GM18867 (cell line): ENCODE data around the gene NPTX1.

Source experiments
- ATAC-seq: cut with Tn5 transposase; IDR thresholded peaks from one replicate; pipeline ENCODE4 v1.9.1; 2021; ENCODE audit warnings: mild to moderate bottlenecking, moderate library complexity; ENCODE audit not compliant: unreplicated experiment

NPTX1 gene

GRCh38 chr17:80503921-80504320 is 27.5 kb upstream of the NPTX1 start:
- no peak for ATAC-seq

DNA sequence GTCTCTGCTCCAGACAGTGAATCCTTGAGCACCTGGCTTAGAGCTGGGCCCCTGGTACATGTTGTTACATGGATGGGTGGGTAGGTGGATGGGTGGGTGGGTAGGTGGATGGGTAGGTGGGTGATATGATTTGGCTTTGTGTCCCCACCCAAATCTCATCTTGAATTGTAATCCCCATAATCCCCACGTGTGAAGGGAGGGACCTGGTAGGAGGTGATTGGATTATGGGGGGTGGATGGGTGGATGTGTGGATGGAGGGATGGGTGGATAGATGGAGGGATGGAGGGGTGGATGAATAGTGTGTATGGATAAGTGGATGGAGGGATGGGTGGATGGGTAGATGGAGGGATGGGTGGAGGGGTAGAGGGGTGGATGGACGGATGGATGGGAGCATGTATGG is 26.6 kb upstream of the NPTX1 start:
- no peak for ATAC-seq

DNA sequence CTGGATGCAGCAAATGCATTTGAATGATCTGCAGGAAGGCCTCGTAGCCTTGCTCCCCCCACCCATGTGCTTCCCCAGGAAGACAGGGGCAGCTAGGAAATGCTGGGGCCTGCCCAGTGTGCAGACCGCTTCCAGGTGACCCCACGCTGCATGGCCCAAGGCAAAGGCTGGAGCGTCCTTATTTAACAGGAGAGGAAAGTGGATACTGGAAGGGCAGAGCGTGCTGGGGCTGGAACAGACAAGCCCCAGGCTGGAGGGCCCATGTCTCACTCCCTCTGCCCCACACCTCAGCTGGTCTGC is 26.1 kb upstream of the NPTX1 start:
- ATAC-seq = no peak

- no peak for ATAC-seq
Measured at GRCh38 chr17:80501741-80502577, 25.6 kb upstream of the NPTX1 start.

GRCh38 chr17:80499961-80500665 is 23.7 kb upstream of the NPTX1 start:
- no peak for ATAC-seq

DNA sequence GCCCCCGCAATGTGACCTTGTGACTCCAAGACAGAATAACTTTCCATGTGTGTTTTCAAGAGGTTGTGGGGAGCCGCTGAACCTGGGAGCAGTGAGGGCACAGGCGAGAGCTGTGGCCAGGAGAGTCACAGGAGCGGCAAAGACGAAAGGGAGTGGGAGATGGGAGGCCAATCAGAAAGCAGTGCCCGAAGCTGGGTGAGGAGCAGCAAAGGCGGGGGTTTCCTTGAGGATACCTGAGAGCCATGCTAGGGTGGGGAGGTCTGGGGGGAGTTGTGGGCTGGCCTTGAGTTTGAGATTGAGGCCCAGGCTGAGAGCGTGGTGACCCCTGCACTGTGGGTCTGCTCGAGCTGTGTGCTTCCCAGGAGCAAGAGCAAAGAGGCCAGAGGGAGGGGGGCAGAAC is 23.2 kb upstream of the NPTX1 start:
- no peak for ATAC-seq

GRCh38 chr17:80498920-80499410 is 22.6 kb upstream of the NPTX1 start:
- no peak for ATAC-seq

DNA sequence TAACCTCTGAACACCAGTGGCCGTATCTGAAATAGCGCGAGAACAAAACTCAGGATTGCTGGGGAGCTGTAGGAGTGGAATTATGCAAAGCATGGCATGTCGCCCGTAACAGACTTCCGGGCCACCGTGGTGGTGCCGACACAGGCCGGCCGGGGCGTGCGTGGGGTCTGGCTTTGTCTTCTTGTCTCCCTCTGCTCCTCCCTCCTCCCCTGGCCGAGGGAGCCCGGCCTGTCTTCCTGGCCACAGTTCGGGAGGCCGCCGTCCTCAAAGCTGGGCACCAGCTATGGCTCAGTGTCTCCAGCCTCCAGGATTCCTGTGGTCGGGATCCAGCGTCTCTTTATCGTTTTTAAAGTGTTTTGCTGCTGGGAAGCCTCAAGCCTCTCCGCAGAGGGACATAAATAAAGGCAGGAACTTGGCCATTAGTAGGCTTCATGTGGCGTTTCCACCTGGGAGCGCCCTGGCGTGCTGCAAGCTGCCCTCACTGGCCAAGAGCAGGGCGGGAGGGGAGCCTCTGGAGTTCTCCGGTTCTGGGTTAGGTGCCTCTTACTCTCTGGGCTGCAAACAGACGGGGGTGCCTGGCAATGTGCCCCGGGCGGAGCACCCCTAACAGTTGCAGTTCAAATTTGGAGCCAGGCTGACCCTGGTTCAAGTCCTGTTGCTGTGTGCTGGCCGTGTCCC is 22.0 kb upstream of the NPTX1 start:
- no peak for ATAC-seq

DNA sequence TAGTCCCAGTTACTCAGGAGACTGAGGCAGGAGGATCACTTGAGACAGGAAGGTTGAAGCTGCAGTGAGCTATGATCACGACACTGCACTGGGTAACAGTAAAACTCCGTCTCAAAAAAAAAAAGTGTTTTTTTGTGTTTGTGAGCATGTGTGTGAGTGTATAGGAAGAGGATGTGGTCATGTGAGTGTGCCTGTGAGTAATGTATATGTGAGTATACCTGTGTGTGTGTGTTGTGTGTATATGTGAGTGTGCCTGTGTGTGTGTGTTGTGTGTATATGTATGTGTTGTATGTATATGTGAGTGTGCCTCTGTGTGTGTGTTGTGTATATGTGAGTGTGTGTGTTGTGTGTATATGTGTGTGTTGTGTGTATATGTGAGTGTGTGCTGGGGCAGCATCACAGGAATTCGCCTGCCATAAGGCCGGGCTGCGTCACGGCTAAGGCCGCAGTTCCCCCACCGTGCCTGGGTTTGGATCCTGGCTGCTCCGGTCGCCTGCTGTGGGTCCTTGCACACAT is 21.4 kb upstream of the NPTX1 start:
- no peak for ATAC-seq

DNA sequence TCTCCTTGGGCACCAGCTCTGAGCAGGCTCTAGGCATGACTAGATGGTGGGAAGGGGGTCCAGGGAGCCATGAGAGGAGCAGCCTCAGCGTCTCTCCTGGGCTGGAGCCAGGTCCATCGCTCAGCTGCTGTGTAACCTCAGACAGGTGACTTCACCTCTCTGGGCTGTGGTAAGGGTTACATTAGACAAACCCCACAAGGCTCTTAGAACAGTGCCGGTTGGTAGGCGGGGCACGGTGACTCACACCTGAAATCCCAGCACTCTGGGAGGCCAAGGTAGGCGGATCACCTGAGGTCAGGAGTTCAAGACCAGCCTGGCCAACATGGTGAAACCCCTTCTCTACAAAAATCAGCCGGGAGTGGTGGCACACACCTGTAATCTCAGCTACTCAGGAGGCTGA is 18.1 kb upstream of the NPTX1 start:
- ATAC-seq = no peak

- ATAC-seq = no peak
Measured at GRCh38 chr17:80492343-80493136, 16.1 kb upstream of the NPTX1 start.

- no peak for ATAC-seq
Measured at GRCh38 chr17:80491478-80492342, 15.3 kb upstream of the NPTX1 start.

DNA sequence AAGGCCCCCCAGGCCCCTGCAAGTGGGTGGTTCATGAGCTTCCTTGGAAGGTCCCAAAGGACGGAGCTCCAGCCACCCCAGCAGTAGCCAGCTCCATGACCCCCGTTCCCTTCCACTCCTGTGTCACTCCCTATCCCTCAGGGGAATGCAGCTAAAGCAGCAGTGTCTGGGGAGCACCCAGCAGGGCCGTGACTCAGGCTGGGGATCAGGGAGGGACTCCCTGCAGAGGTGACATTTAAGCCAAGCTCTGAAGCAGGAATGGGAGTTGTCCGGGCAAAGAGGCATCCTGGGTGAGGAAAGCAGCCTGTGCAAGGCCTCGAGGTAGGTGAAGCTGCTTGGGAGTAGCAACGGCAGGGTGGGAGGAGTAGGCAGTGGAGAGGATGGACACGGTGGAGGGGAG is 11.1 kb upstream of the NPTX1 start:
- no peak for ATAC-seq

GRCh38 chr17:80486692-80487091 is 10.3 kb upstream of the NPTX1 start:
- no peak for ATAC-seq

- ATAC-seq = no peak
Measured at GRCh38 chr17:80485846-80486245, 9.4 kb upstream of the NPTX1 start.

GRCh38 chr17:80482555-80483308 is 6.3 kb upstream of the NPTX1 start:
- ATAC-seq = no peak

DNA sequence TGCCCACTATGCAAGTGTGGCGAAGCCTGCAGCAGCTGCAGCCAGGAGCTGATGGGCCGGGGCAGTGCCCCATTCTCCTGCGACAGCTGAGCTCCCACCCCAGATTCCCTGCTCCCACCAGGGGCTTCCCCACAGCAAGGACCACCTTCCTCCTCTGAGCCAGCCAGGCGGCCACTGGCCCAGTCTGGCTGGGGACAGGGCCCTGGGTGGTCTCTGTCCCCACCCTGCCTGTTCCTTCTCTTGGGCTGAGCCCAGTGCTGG is 5.6 kb upstream of the NPTX1 start:
- ATAC-seq = no peak

- no peak for ATAC-seq
Measured at GRCh38 chr17:80481284-80482057, 5.1 kb upstream of the NPTX1 start.

DNA sequence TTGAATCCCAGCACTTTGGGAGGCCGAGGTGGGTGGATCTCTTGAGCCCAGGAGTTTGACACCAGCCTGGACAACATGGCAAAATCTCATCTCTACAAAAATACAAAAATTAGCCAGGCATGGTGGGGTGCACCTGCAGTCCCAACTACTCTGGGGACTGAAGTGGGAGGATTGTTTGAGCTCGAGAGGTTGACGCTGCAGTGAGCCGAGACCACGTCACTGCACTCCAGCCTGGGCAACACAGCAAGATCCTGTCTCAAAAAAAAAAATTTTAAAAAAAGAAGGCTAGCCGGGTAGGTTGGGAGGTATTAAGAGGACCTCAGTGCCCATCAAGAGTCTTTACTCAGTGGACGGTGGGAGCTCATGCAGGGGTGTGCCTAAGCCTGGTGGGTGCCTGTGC is 3.8 kb upstream of the NPTX1 start:
- no peak for ATAC-seq
